Measurements from ENCODE around the gene PRIM2.
"Not testable (repeated sequence)": the region's sequence is repeated elsewhere in the genome, so short reads cannot be mapped to it uniquely, and the experiment has no call there.

The PRIM2 gene

DNA sequence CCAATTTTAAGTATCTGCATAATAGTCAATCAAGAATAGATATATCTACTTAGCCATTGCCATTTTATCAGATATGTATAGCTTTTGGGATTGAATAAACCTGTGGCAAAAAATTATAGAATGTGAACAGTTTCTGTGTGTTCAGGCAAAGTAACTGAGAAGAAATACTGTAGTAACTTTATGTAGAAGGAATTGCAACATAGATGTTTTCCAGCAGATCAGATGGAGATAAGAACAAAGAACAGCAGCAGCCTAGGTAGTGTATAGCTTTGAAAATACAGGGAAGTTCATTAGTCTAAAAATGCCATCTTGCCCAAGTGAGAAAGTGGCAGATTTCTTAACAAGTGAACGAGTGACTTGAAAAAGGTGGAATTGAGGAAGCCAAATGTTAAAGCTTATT lies 197.7 kb downstream of the PRIM2 start:
- DNase-seq = not testable (repeated sequence)

DNA sequence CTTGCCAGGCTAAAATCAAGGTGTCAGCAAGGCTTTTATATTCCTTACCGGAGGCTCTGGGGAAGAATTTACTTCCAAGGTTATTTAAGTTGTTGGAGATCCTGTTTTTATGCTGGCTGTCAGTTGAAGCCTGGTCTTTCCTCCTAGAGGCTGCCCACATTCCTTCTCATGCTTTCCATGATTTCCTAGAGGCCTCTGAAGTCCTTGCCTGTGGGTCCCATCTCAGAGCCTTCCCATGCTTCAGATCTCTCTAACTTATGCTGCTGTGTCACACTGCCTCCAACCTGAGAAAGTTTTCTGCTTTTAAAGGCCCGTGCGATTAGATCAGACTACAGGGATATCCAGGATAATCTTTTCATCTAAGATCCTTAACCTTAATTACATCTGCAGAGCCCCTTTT lies 198.4 kb downstream of the PRIM2 start:
- not testable (repeated sequence) for DNase-seq

DNA sequence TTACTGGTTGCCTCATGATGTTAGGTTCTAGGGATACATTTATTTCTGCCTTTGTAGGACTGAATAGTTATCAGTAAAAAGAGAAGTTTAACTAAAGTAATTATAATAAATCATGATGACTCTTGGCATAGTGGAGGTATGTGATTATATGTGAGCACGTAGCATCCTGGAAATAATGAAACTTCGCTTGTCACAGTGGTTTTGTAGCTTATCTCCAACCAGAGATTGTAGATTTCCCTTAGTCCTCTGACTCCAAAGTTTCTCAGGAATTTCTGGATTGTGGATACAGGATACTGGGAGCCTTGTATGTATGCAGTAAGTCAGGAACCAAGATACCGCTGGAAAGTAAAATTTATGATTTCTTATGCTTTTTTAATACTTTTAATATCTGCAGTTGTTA lies 199.3 kb downstream of the PRIM2 start:
- not testable (repeated sequence) for DNase-seq

DNA sequence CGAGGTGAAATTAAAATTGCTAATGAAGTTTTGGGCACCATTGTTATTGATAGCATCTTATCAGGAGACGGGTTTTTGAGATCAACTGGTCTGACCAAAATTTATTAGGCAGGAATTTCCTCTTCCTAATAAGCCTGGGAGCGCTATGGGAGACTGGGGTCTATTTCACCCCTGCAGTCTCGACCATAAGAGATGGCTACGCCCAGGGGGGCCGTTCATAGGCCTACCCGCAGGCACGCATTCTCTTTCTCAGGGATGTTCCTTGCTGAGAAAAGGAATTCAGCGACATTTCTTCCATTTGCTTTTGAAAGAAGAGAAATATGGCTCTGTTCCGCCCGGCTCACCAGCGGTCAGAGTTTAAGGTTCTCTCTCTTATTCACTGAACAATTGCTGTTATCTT lies 201.8 kb downstream of the PRIM2 start:
- not testable (repeated sequence) for DNase-seq

DNA sequence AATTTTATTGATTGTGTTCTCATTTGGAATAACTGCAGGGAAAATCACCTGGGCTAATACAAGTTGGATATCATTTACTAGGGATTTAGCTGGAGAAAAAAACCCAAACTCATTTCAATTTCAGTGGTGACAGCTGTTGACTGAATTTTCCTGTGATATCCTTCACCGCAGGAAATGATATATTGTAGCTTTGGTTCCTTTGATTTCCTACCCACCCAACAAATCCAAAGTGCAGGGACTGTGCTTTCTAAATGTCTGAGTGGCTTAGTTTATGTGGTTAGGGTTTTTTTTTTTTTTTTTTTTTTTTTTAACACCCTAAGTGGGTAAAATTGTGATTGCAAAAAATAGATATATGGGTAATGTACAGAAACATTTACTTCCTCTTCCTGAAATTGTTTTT lies 203.7 kb downstream of the PRIM2 start:
- not testable (repeated sequence) for DNase-seq

DNA sequence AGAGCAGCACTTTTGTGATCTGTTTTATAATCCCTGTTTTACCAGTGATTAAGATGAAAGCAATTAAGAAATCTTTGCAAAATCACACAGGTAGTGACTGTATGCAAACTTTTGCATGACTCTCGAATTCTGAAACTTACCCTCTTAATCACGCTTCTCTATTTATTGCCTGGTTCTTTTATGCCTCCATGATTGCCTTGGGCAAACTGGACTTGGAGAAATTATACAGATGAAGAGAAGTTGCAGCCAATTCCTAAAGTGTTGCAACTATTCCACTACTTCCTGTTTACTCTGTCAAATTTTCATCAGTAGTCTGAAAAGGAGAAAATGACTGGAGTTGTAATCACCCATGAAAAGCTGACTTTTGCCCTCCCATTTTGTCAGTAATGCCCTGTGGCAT lies 205.8 kb downstream of the PRIM2 start:
- DNase-seq = not testable (repeated sequence)

DNA sequence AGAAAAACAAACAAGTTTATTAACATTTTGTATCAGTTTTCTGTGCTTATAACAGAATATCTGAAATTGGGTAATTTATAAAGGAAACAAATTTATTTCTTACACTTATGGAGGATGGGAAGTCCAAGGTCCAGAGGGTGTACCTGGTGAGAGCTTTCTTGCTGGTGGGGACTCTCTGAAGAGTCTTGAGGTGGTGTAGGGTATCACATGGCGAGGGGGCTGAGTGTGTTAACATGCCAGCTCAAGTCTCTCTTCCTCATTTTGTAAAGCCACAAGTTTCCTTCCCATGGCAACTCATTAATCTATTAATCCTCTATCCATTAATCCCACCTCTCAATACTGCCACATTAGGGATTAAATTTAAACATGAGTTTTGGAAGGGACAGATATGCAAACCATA lies 212.3 kb downstream of the PRIM2 start:
- DNase-seq = not testable (repeated sequence)

DNA sequence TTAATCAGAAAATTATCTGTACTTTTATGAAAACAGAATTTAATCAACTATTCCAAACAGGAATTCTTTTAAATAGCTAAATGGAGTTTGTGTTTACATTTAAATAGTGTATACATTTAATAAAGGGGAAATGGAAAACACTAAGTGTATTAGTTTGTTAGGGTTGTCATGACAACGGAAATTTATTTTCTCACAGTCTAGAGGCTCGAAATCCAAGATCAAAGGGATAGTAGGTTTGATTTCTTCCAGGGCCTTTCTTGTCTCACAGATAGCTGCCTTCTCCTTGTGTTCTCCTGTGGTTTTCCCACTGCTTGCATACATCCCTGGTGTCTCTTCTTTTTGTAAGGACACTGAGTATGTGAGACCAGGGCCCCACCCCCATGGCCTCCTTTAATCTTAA lies 215.2 kb downstream of the PRIM2 start:
- not testable (repeated sequence) for DNase-seq

DNA sequence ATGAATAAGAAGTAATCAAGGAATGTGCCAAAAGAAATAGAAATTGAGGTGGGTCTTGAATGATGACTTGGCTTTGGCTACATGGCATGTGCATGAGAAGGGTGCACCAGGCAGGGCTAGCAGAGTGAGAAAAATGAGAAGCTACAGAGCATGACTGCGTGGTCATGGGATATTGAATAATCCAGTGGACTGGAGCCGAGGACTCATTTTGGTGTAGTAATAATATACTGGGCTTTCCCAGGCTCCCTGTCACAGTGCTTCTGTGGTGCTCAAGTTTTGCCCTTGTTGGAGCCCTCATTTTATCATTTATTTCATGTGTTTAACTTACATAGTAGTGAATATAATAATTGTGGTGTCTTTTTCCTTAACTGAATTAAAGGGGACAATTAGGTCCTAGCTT lies 217.7 kb downstream of the PRIM2 start:
- not testable (repeated sequence) for DNase-seq

DNA sequence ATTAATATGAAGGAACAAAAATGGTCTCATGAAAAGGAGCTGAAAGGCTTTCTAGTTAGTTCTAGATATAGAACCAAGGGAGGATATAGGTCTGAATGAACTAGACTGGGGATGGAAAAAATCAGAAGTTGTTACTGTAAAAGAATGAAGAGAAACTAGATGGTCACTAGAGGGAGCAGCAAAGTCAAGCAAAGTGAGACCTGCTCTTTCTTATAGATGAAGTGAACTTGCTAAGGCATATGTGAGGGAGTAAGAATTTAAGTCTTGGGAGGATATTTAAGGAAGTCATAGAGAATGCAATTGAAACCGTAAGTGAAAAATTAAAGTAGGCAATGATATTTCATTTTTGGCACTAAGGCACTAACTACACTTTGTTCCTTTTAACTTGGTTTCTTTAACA lies 218.6 kb downstream of the PRIM2 start:
- not testable (repeated sequence) for DNase-seq

DNA sequence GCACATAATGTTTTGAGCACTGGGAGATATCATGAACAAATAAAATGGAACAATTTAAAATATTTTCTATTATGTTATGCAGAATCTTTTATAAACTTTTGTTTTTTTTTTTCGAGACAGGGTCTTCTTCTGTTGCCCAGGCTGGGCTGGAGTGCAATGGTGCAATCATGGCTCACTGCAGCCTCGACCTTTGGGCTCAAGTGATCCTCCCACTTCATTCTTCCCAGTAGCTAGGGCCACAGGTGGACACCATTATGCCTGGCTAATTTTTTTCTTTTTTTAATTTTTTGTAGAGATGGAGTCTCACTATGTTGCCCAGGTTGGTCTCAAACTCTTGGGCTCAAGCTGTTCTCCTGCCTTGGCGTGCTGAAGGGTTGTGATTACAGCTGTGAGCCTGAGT lies 220.5 kb downstream of the PRIM2 start:
- not testable (repeated sequence) for DNase-seq

DNA sequence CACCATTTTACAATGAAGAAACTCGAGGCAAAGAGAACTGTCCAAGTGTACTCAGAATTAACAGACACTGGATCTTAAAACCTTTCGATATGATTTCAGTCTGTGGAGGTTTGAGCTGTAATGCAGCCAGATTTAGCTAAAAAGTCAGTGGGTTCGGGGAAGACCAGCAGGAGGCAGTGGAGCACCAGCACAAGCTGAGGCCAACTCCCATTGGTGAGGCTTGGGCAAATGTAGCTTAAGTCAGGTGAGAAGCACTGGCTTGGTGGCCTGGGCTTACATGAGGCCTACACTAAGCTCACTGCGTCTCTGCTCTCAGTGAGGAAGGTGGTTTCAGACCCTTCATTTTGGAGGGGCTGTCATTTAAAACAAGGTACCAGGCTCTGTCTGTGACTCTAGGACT lies 234.5 kb downstream of the PRIM2 start:
- DNase-seq = not testable (repeated sequence)

DNA sequence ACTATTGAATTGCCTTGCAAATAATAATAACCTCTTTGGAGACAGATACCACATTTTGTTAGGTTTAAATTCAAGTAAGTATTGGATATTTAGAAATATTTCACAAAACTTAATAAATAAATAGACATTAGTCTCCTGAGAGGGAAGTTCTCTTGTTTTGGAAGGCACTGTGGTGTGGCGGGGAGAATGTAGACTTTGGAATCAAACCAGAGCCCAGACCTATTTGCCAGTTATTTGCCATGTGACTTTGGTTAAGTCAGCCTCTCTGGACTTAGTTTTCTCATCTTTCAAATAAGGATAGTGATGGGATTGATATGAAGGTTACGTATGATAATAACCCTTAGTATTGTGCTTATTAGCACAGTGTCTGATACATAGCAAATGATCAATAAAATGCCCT lies 240.4 kb downstream of the PRIM2 start:
- DNase-seq = not testable (repeated sequence)

DNA sequence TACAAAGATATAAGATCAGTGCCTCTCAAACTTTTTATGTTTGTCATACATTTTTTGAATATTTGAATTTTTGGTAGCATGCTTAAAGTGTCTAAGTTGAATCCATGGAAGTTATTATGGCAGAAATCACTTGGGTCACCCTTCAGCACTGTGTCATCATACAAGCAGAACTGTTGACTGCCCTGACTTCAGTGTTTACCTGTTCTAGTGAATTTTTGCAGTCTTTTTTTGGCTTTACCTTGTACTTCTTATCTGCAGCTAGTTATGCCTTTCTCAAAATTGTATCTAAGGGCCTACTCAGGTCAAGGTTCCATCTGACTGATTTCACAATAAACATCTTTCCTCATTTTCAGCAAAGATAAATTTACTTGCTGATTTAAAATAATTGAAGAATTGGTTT lies 241.7 kb downstream of the PRIM2 start:
- not testable (repeated sequence) for DNase-seq

DNA sequence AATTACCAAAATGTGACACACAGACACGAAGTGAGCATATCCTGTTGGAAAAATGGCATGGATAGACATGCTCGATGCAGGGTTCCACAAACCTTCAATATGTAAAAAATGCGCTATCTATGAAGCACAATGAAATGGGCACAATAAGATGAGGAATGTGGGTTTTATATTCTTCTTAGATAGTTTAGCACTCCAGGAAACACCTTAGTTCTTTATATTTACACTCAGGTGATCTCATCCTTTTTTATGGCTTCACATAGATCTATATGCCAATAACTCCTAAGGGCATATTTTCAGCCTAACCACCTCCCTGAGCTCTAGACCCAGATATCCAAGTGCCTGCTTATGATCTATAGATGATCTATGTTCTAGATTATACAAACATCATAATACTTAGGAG lies 244.8 kb downstream of the PRIM2 start:
- not testable (repeated sequence) for DNase-seq

DNA sequence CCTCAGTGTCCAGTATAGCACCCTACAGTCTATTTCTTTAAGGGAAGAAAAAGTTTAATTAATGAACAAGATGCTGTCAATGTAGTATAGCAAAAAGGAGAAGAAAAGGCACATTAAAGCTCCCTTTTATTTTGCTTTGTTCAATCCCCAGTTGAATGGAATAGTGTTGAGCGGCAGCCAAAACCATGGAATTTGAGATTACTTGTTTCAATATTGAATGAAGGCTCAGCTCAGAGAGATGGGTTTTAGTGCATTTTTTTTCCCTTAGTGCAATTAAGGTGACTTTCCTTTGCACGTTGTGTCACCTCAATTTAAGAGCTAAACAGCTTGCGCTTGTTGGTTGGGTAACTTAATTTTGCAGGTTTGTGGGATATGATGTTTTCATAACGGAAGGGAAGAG lies 254.7 kb downstream of the PRIM2 start:
- not testable (repeated sequence) for DNase-seq

DNA sequence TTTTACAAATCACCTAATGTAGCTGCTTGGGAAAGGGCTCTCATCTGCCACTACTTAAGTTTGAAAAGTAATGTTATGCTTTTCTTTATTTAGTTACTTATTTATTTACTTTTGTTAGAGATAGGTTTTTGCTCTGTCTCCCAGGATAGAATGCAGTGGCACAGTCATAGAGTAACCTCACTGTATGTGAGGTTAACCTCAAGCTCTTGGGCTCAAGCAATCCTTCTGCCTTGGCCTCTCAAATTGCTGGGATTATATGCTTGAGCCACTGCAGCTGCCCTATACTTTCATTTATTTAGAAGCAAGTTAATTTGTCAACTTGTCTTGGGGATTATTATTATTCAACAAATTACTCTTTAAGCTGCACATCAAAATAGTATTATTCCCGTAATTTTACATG lies 255.4 kb downstream of the PRIM2 start:
- not testable (repeated sequence) for DNase-seq

DNA sequence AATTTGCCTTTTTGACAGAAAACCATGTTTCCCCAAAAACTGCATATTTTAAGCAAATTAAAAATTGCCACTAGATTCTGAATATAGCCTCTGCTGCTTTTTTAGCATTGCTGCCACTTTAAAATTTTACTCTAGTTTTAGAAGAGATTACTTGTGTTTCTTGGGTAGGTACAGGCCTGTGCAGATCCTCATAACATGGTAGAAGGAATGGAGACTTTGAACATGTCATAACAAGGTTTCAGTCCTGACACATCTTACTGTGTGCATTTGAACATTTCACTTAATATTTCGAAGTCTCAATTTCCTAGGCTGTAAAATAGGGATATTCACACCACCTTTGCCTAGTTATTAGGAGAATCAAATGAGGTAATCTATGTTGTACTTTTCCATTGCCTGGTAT lies 259.6 kb downstream of the PRIM2 start:
- DNase-seq = not testable (repeated sequence)

DNA sequence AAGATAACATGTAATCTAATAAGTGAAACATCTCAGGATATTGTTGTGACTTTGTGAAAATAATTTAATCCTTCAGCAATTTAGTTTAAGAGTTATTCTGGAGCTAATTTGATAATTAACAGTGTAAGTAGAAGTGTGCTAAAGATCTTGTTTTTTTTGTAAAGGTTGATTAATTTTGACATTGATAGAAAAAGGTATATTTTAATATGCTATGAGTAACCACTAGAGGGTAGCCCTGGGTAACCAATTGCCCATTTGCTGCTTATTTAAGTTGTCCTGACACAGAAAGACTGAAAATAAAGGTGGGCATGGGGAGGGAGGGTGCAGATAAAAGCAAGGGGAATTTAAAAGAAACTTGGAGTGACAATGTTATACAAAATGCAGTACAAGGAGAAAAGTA lies 262.1 kb downstream of the PRIM2 start:
- DNase-seq = peak; percentile 0

DNA sequence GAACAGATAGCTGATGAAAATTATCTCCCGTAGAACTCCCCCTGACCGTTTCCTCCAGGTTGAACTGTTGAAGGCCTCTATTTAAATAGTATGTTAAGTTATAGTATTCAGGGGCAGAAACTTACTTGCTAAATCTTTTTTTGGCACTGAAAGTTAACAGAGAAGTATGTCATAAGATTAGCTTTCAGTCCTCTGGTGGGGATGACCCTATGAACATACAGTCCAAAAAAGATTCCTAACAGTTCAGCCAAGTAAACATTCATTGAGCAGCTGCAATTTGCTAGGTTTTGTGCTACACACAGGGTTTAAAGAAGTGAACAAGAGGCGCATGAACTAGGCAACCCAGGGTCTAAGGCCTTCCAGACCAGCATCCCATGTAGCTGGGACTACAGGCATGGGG lies 264.2 kb downstream of the PRIM2 start:
- not testable (repeated sequence) for DNase-seq

DNA sequence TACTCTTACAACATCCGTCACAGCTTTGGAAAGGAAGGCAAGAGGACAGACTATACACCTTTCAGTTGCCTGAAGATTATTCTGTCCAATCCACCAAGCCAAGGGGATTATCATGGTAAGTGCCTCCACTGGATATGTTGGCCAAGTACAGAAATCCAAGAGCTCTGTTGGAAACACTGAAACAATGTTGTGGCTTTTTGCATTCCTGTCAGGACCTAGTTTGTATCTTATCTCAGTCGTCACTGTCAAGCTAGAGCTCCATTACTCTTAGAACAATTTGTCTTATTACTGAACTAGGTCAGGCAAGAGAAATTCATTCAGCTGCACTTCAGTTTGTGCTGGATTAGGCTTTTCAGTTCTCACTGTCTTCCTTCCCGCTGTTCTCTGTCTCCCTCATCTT lies 283.7 kb downstream of the PRIM2 start:
- not testable (repeated sequence) for DNase-seq

DNA sequence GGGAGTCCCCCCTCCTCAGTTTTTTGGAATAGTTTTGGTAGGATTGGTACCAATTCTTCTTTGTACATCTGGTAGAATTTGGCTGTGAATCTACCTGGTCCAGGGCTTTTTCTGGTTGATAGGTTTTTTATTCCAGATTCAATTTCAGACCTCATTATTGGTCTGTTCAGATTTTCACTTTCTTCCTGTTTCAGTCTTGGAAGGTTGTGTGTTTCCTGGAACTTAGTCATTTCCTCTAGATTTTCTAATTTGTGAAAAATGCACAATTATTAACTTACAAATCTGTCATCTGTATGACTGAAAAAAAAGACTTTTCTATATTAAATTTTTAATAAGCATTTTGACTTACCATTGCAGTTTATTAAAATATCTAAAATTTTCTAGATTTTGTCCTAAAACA lies 287.9 kb downstream of the PRIM2 start:
- DNase-seq = not testable (repeated sequence)

DNA sequence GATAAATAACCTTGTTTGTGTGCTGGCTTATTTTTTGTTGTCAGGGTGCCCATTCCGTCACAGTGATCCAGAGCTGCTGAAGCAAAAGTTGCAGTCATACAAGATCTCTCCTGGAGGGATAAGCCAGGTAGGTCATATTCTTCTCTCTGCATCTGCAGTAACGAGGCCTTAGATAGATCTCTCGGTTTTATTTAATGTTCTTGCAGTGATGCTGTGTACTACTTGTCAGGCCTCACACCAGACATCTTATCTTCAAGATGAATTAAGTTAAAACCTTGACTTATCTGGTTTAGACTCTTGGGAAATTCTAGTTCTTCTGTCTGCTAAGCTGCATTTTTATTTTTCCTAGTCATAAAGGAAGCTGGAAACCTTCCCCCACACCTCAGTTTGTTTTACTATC lies 288.9 kb downstream of the PRIM2 start:
- not testable (repeated sequence) for DNase-seq

DNA sequence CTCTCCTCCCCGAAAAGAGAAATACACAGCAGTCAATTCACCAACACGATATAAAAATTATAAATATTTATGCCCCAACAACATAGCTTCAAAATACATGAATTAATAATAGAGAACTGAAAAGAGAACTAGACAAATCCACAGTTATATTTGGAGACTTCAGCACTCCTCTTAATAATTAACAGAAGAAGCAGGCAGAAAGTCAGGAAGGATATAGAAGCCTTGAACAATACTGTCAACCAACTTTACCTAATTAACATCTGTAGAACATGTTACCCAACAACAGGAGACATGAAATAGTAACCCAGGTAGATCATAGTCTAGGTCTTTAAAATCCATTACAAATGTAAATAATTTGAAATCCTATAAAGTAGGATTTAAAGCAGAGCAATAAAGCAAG lies 293.2 kb downstream of the PRIM2 start:
- DNase-seq = not testable (repeated sequence)

DNA sequence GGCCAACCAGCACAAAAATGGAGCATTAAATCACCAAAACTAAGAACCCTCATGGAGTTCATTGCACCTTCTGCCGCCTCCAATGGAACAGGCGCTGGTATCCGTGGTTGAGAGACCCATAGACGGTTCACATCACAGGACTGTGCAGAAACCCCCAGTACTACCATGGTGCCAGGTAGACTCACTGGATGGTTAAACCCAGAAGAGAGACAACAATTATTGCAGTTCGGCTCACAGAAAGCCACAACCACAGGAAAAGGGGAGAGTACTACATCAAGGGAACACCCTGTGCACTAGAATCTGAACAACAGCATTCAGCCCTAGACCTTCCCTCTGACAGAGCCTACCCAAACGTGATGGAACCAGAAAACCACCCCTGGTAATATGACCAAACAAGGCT lies 301.5 kb downstream of the PRIM2 start:
- DNase-seq = not testable (repeated sequence)

DNA sequence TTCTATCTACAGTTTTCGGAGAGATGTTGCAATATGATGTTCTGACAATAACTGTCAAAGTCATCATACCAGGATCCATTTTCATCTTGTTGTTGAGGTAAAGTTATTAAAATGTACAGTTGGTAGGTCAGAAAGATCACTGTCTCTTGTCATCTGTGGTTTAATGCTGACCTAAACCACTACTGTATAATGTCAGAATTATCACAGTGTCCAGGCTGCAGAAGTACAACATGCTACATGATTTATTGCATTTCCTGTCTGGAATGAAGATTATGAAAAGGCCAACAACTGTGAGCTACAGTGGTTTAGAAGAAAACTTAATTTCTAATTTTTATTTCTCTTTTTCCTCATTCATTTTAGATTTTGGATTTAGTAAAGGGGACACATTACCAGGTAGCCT lies 314.3 kb downstream of the PRIM2 start:
- not testable (repeated sequence) for DNase-seq
